HEK293 (cell line): ENCODE data around the gene CEP70.

Experiments used
- CTCF ChIA-PET: fragments of 350-600 bp; formaldehyde crosslinking; extraction: SDS; loops from one replicate; lab custom pipeline; 2021; ENCODE audit warnings: antibody characterized with exemption; lab: Yijun Ruan, JAX
- POLR2A ChIA-PET: fragments of 300-600 bp; formaldehyde crosslinking; extraction: SDS; loops from one replicate; lab custom pipeline; 2020; ENCODE audit warnings: antibody characterized with exemption, inconsistent platforms; lab: Yijun Ruan, JAX
- H3K27ac ChIP-seq: fragments of 200-500 bp; sonication (Bioruptor generic); 2 replicates; pipeline ENCODE4 v1.5.1; 2014; ENCODE audit warnings: low read depth, low read length, control low read depth, inconsistent platforms; ENCODE audit errors: extremely low read depth
- H3K36me3 ChIP-seq, 2 experiments: fragments of 200-500 bp in 1 of 2; sonication (Bioruptor generic) in 1 of 2; 1 replicate in 1 of 2; 2 replicates in 1 of 2; pipeline ENCODE4 v1.5.1; 2014 to 2017; ENCODE audit warnings: inconsistent platforms in 2 of 2, low read length in 2 of 2; ENCODE audit not compliant: control insufficient read depth in 2 of 2, insufficient read depth in 1 of 2
- H3K4me1 ChIP-seq: fragments of 200-500 bp; sonication (Bioruptor generic); 2 replicates; pipeline ENCODE4 v1.5.1; 2014; ENCODE audit warnings: mild to moderate bottlenecking, low read length, inconsistent platforms; ENCODE audit not compliant: control insufficient read depth, insufficient read depth
- H3K4me3 ChIP-seq: 2 replicates; pipeline ENCODE4 v1.5.1; 2011; ENCODE audit warnings: low read depth, mild to moderate bottlenecking, control low read depth, low read length, moderate library complexity
- H3K9me3 ChIP-seq: fragments of 200-500 bp; sonication (Bioruptor generic); 2 replicates; pipeline ENCODE4 v1.5.1; 2014; ENCODE audit warnings: low read depth, low read length, inconsistent platforms; ENCODE audit not compliant: control insufficient read depth, insufficient read depth
- INSM2 ChIP-seq: fragments of 450-650 bp; formaldehyde crosslinking; IDR thresholded peaks from 2 replicates; pipeline ENCODE4 v1.5.1; 2016; ENCODE audit warnings: missing biosample characterization, missing genetic modification characterization
- SCRT2 ChIP-seq: fragments of 450-650 bp; formaldehyde crosslinking; IDR thresholded peaks from 2 replicates; pipeline ENCODE4 v1.5.1; 2016; ENCODE audit warnings: missing biosample characterization, missing genetic modification characterization
- SP3 ChIP-seq: fragments of 450-650 bp; formaldehyde crosslinking; IDR thresholded peaks from 2 replicates; pipeline ENCODE4 v1.5.1; 2016; ENCODE audit warnings: missing biosample characterization, missing genetic modification characterization
- ZBTB17 ChIP-seq: fragments of 450-650 bp; formaldehyde crosslinking; IDR thresholded peaks from 2 replicates; pipeline ENCODE4 v1.5.1; 2016; ENCODE audit warnings: missing biosample characterization, missing genetic modification characterization
- ZNF121 ChIP-seq: fragments of 450-650 bp; formaldehyde crosslinking; IDR thresholded peaks from 2 replicates; pipeline ENCODE4 v1.5.1; 2016; ENCODE audit warnings: missing biosample characterization, missing genetic modification characterization
- ZNF146 ChIP-seq: fragments of 450-650 bp; formaldehyde crosslinking; IDR thresholded peaks from 2 replicates; pipeline ENCODE4 v1.5.1; 2016; ENCODE audit warnings: missing biosample characterization, missing genetic modification characterization
- ZNF311 ChIP-seq: fragments of 450-650 bp; formaldehyde crosslinking; IDR thresholded peaks from 2 replicates; pipeline ENCODE4 v1.5.1; 2017; ENCODE audit warnings: missing biosample characterization, missing genetic modification characterization, borderline replicate concordance
- ZNF416 ChIP-seq: fragments of 450-650 bp; formaldehyde crosslinking; IDR thresholded peaks from 2 replicates; pipeline ENCODE4 v1.5.1; 2016; ENCODE audit warnings: missing biosample characterization, missing genetic modification characterization
- ZNF571 ChIP-seq: fragments of 450-650 bp; formaldehyde crosslinking; IDR thresholded peaks from 2 replicates; pipeline ENCODE4 v1.5.0; 2017; ENCODE audit warnings: missing biosample characterization, missing genetic modification characterization
- ZNF623 ChIP-seq: fragments of 450-650 bp; formaldehyde crosslinking; IDR thresholded peaks from 2 replicates; pipeline ENCODE4 v1.5.1; 2016; ENCODE audit warnings: missing biosample characterization, missing genetic modification characterization
- ZNF701 ChIP-seq: fragments of 450-650 bp; formaldehyde crosslinking; IDR thresholded peaks from 2 replicates; pipeline ENCODE4 v1.5.1; 2016; ENCODE audit warnings: missing biosample characterization, missing genetic modification characterization
- ZNF792 ChIP-seq: fragments of 450-650 bp; formaldehyde crosslinking; IDR thresholded peaks from 2 replicates; pipeline ENCODE4 v1.5.1; 2016; ENCODE audit warnings: missing biosample characterization, missing genetic modification characterization
- TF ChIP-seq, protein P1 (sequence below): fragments of 450-650 bp; formaldehyde crosslinking; IDR thresholded peaks from 2 replicates; pipeline ENCODE4 v1.5.1; 2016; ENCODE audit warnings: missing biosample characterization, missing genetic modification characterization
- TF ChIP-seq, protein P2 (sequence below): fragments of 450-650 bp; formaldehyde crosslinking; IDR thresholded peaks from 2 replicates; pipeline ENCODE4 v1.5.1; 2016; ENCODE audit warnings: missing biosample characterization, missing genetic modification characterization
- TF ChIP-seq, protein P3 (sequence below): fragments of 450-650 bp; formaldehyde crosslinking; IDR thresholded peaks from 2 replicates; pipeline ENCODE4 v1.5.1; 2016; ENCODE audit warnings: missing biosample characterization, missing genetic modification characterization, borderline replicate concordance
- TF ChIP-seq, protein P4 (sequence below): fragments of 450-650 bp; formaldehyde crosslinking; IDR thresholded peaks from 2 replicates; pipeline ENCODE4 v1.5.1; 2017; ENCODE audit warnings: missing biosample characterization, missing genetic modification characterization

The CEP70 gene

GRCh38 chr3:138477120-138477519 lies 116.9 kb downstream of the CEP70 start:
- ChIA-PET CTCF (interaction anchor here (1.5 to 4.0 kb wide), 4 partner anchors 60 to 459 kb away, joined by 4 to 22 read pairs (median 10); no protein-coding TSS in a partner anchor), POLR2A (no interaction called here)
- Histone ChIP-seq H3K4me1 (no peaks in the 10 kb centered on the region), H3K4me3 (no peak overlapping the region), H3K36me3 (no peaks in the 10 kb centered on the region), H3K27ac (no peak overlapping the region), H3K9me3 (no peaks in the 10 kb centered on the region)
- TF ChIP-seq ZNF416, result no peak
- TF ChIP-seq, protein P1, sequence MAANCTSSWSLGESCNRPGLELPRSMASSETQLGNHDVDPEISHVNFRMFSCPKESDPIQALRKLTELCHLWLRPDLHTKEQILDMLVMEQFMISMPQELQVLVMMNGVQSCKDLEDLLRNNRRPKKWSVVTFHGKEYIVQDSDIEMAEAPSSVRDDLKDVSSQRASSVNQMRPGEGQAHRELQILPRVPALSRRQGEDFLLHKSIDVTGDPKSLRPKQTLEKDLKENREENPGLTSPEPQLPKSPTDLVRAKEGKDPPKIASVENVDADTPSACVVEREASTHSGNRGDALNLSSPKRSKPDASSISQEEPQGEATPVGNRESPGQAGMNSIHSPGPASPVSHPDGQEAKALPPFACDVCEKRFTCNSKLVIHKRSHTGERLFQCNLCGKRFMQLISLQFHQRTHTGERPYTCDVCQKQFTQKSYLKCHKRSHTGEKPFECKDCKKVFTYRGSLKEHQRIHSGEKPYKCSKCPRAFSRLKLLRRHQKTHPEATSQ (tag by site-specific recombination), result no peak
- no peak for TF ChIP-seq ZBTB17 (tag by site-specific recombination)
- TF ChIP-seq, protein P2, sequence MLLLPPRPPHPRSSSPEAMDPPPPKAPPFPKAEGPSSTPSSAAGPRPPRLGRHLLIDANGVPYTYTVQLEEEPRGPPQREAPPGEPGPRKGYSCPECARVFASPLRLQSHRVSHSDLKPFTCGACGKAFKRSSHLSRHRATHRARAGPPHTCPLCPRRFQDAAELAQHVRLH (tag by site-specific recombination), result no peak

DNA sequence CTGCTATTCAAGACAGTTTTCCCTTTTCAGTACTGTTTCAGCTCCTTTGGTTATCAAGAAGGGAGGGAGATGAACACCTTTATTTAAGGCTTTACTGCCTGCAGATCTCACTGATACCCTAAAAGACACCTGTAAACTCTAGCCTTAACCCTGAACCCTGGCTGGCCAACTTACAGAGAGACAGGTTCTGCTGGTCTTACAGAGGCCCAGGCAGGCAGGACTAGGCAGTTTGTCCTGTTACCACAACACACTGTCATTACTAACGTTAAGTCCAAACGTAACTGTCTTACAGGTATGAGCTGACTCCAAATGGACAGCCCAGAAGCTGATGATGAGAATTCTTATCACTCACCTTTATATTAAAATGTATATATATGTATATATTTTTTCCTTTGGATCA lies 117.5 kb downstream of the CEP70 start:
- Histone ChIP-seq H3K4me1 (no peaks in the 10 kb centered on the region), H3K9me3 (no peaks in the 10 kb centered on the region), H3K27ac (no peak overlapping the region)
- CTCF ChIA-PET, result interaction anchor here (2.6 to 4.0 kb wide), 2 partner anchors 439 to 447 kb away, joined by 14 to 22 read pairs; no protein-coding TSS in a partner anchor
- POLR2A ChIA-PET, result no interaction called here
- TF ChIP-seq ZNF623 (tag by site-specific recombination) (no peak), ZNF701 (tag by site-specific recombination) (no peak)
- TF ChIP-seq, all 188 proteins: peak for 0
- H3K36me3 ChIP-seq, result no peaks in the 10 kb centered on the region
- H3K4me3 ChIP-seq, result no peak overlapping the region

GRCh38 chr3:138474163-138474562 lies 119.9 kb downstream of the CEP70 start:
- TF ChIP-seq SCRT2 (tag by site-specific recombination) (peak; percentile 20; the same call in 1 of the 2 replicates), SP3 (no peak)
- no peaks in the 10 kb centered on the region for H3K9me3 ChIP-seq
- no peaks in the 10 kb centered on the region for H3K4me1 ChIP-seq
- no peak overlapping the region for H3K4me3 ChIP-seq
- ChIA-PET POLR2A (interaction anchor here (0.9 kb wide), 1 partner anchor 56 kb away, joined by 3 read pairs; no protein-coding TSS in a partner anchor), CTCF (interaction anchor here (0.6 to 1.3 kb wide), 3 partner anchors 57 to 449 kb away, joined by 6 to 7 read pairs (median 6); no protein-coding TSS in a partner anchor)
- no peaks in the 10 kb centered on the region for H3K36me3 ChIP-seq
- H3K27ac ChIP-seq, result no peak overlapping the region

GRCh38 chr3:138473391-138473790 lies 120.7 kb downstream of the CEP70 start:
- Histone ChIP-seq H3K36me3 (no peaks in the 10 kb centered on the region), H3K27ac (no peak overlapping the region), H3K9me3 (no peaks in the 10 kb centered on the region), H3K4me3 (no peak overlapping the region), H3K4me1 (no peaks in the 10 kb centered on the region)
- TF ChIP-seq INSM2 (tag by site-specific recombination) (no peak), ZNF571 (tag by site-specific recombination) (no peak), ZNF311 (tag by site-specific recombination) (no peak), ZNF146 (tag by site-specific recombination) (no peak), ZNF121 (tag by site-specific recombination) (no peak), ZNF792 (tag by site-specific recombination) (no peak)
- TF ChIP-seq, protein P3, sequence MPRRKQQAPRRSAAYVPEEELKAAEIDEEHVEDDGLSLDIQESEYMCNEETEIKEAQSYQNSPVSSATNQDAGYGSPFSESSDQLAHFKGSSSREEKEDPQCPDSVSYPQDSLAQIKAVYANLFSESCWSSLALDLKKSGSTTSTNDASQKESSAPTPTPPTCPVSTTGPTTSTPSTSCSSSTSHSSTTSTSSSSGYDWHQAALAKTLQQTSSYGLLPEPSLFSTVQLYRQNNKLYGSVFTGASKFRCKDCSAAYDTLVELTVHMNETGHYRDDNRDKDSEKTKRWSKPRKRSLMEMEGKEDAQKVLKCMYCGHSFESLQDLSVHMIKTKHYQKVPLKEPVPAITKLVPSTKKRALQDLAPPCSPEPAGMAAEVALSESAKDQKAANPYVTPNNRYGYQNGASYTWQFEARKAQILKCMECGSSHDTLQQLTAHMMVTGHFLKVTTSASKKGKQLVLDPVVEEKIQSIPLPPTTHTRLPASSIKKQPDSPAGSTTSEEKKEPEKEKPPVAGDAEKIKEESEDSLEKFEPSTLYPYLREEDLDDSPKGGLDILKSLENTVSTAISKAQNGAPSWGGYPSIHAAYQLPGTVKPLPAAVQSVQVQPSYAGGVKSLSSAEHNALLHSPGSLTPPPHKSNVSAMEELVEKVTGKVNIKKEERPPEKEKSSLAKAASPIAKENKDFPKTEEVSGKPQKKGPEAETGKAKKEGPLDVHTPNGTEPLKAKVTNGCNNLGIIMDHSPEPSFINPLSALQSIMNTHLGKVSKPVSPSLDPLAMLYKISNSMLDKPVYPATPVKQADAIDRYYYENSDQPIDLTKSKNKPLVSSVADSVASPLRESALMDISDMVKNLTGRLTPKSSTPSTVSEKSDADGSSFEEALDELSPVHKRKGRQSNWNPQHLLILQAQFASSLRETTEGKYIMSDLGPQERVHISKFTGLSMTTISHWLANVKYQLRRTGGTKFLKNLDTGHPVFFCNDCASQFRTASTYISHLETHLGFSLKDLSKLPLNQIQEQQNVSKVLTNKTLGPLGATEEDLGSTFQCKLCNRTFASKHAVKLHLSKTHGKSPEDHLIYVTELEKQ (tag by site-specific recombination), result no peak
- TF ChIP-seq, protein P4, sequence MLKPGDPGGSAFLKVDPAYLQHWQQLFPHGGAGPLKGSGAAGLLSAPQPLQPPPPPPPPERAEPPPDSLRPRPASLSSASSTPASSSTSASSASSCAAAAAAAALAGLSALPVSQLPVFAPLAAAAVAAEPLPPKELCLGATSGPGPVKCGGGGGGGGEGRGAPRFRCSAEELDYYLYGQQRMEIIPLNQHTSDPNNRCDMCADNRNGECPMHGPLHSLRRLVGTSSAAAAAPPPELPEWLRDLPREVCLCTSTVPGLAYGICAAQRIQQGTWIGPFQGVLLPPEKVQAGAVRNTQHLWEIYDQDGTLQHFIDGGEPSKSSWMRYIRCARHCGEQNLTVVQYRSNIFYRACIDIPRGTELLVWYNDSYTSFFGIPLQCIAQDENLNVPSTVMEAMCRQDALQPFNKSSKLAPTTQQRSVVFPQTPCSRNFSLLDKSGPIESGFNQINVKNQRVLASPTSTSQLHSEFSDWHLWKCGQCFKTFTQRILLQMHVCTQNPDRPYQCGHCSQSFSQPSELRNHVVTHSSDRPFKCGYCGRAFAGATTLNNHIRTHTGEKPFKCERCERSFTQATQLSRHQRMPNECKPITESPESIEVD (tag by site-specific recombination), result no peak
- POLR2A ChIA-PET, result no interaction called here
- CTCF ChIA-PET, result no interaction called here
